GM18498 (cell line): ENCODE measurements around the gene C3orf85.

Source experiments
- ATAC-seq: cut with Tn5 transposase; IDR thresholded peaks from one replicate; pipeline ENCODE4 v1.9.1; 2021; ENCODE audit warnings: mild to moderate bottlenecking, moderate library complexity; ENCODE audit not compliant: unreplicated experiment

C3orf85 gene

GRCh38 chr3:109149078-109149477 is 12.6 kb downstream of the C3orf85 start:
- ATAC-seq: no peak

GRCh38 chr3:109152320-109152719 is 15.8 kb downstream of the C3orf85 start:
- no peak for ATAC-seq

- ATAC-seq: no peak
These were observed 18.5 kb downstream of the C3orf85 start for GRCh38 chr3:109154979-109155378.

GRCh38 chr3:109155828-109156227 is 19.3 kb downstream of the C3orf85 start:
- no peak for ATAC-seq

- no peak for ATAC-seq
These were observed 25.1 kb downstream of the C3orf85 start for GRCh38 chr3:109161487-109162123.

GRCh38 chr3:109165905-109166304 is 29.4 kb downstream of the C3orf85 start:
- no peak for ATAC-seq

- ATAC-seq: no peak
These were observed 35.0 kb downstream of the C3orf85 start for GRCh38 chr3:109171479-109171878.

- ATAC-seq: no peak
These were observed 38.9 kb downstream of the C3orf85 start for GRCh38 chr3:109175411-109175810.

GRCh38 chr3:109176726-109177125 is 40.2 kb downstream of the C3orf85 start:
- no peak for ATAC-seq

- no peak for ATAC-seq
These were observed 41.4 kb downstream of the C3orf85 start for GRCh38 chr3:109177908-109178307.

GRCh38 chr3:109178708-109179107 is 42.2 kb downstream of the C3orf85 start:
- no peak for ATAC-seq

GRCh38 chr3:109184726-109185125 is 48.2 kb downstream of the C3orf85 start:
- no peak for ATAC-seq

GRCh38 chr3:109187390-109187789 is 50.9 kb downstream of the C3orf85 start:
- ATAC-seq: no peak

GRCh38 chr3:109188741-109189140 is 52.2 kb downstream of the C3orf85 start:
- no peak for ATAC-seq

GRCh38 chr3:109191421-109191820 is 54.9 kb downstream of the C3orf85 start:
- ATAC-seq: no peak

GRCh38 chr3:109195815-109196214 is 59.3 kb downstream of the C3orf85 start:
- no peak for ATAC-seq
